ENCODE data around the gene SLC16A3.

The SLC16A3 gene

GRCh38 chr17:82247182-82247823 is 18.5 kb downstream of the SLC16A3 start:
- Histone ChIP-seq H3K79me2 (ENCODE audit: insufficient read depth, low read length) (peaks cover 73% of the 10 kb centered on the region), H3K27me3 (ENCODE audit: insufficient read depth, low read length, poor library complexity, severe bottlenecking) (no peaks in the 10 kb centered on the region), H4K20me1 (ENCODE audit: insufficient read depth, low read length, poor library complexity, severe bottlenecking) (peaks cover 84% of the 10 kb centered on the region), H3K4me3 (ENCODE audit: low read length, poor library complexity, severe bottlenecking) (no peak overlapping the region), H2AFZ (ENCODE audit: low read length) (no peak overlapping the region), H3K4me2 (ENCODE audit: low read depth, low read length, poor library complexity, severe bottlenecking) (peak overlapping the region; percentile 23), H3K9me2 (replicated peaks; ENCODE audit: low read depth, low read length) (no peaks in the 10 kb centered on the region), H3K36me3 (ENCODE audit: insufficient read depth, low read length) (peaks cover 97% of the 10 kb centered on the region; the same call in 1 of the 2 replicates), H3K9ac (ENCODE audit: low read depth, low read length, poor library complexity, severe bottlenecking) (peak overlapping the region; percentile 24), H3F3A (ENCODE audit: low read depth) (no peaks in the 10 kb centered on the region), H3K9me3 (ENCODE audit: insufficient read depth, low read depth, low read length) (no peaks in the 10 kb centered on the region), H3K4me1 (ENCODE audit: insufficient read depth, low read length, poor library complexity, severe bottlenecking) (peaks cover 7% of the 10 kb centered on the region)
- no peak for TF ChIP-seq EZH2phosphoT487 (IDR thresholded peaks at IDR 0.05; ENCODE audit: borderline replicate concordance)
- TF ChIP-seq, protein P1, sequence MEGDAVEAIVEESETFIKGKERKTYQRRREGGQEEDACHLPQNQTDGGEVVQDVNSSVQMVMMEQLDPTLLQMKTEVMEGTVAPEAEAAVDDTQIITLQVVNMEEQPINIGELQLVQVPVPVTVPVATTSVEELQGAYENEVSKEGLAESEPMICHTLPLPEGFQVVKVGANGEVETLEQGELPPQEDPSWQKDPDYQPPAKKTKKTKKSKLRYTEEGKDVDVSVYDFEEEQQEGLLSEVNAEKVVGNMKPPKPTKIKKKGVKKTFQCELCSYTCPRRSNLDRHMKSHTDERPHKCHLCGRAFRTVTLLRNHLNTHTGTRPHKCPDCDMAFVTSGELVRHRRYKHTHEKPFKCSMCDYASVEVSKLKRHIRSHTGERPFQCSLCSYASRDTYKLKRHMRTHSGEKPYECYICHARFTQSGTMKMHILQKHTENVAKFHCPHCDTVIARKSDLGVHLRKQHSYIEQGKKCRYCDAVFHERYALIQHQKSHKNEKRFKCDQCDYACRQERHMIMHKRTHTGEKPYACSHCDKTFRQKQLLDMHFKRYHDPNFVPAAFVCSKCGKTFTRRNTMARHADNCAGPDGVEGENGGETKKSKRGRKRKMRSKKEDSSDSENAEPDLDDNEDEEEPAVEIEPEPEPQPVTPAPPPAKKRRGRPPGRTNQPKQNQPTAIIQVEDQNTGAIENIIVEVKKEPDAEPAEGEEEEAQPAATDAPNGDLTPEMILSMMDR (conservative IDR thresholded peaks at IDR 0.05; ENCODE audit: low read length) = no peak

- no peaks in the 10 kb centered on the region for H3K27me3 ChIP-seq (ENCODE audit: insufficient read depth, low read length, poor library complexity, severe bottlenecking)
- H3K9me3 ChIP-seq (ENCODE audit: insufficient read depth, low read depth, low read length) = no peaks in the 10 kb centered on the region
- no peak overlapping the region for H3K4me2 ChIP-seq (ENCODE audit: low read depth, low read length, poor library complexity, severe bottlenecking)
- H3K79me2 ChIP-seq (ENCODE audit: insufficient read depth, low read length) = peaks cover 76% of the 10 kb centered on the region
- no peak overlapping the region for H2AFZ ChIP-seq (ENCODE audit: low read length)
- no peak overlapping the region for H3K4me3 ChIP-seq (ENCODE audit: low read length, poor library complexity, severe bottlenecking)
- no peaks in the 10 kb centered on the region for H3K9me2 ChIP-seq (replicated peaks; ENCODE audit: low read depth, low read length)
- H4K20me1 ChIP-seq (ENCODE audit: insufficient read depth, low read length, poor library complexity, severe bottlenecking) = peaks cover 86% of the 10 kb centered on the region
- peaks cover 7% of the 10 kb centered on the region for H3K4me1 ChIP-seq (ENCODE audit: insufficient read depth, low read length, poor library complexity, severe bottlenecking)
- peaks cover 100% of the 10 kb centered on the region; the same call in 1 of the 2 replicates for H3K36me3 ChIP-seq (ENCODE audit: insufficient read depth, low read length)
- H3K9ac ChIP-seq (ENCODE audit: low read depth, low read length, poor library complexity, severe bottlenecking) = no peak overlapping the region
- TF ChIP-seq, protein P1 (conservative IDR thresholded peaks at IDR 0.05; ENCODE audit: low read length) = no peak
- no peak for TF ChIP-seq EZH2phosphoT487 (IDR thresholded peaks at IDR 0.05; ENCODE audit: borderline replicate concordance)
- no peaks in the 10 kb centered on the region for H3F3A ChIP-seq (ENCODE audit: low read depth)
These were observed 19.2 kb downstream of the SLC16A3 start for GRCh38 chr17:82247856-82248671.

- Histone ChIP-seq H3K79me2 (ENCODE audit: insufficient read depth, low read length) (peaks cover 72% of the 10 kb centered on the region), H2AFZ (ENCODE audit: low read length) (no peak overlapping the region), H3K9me2 (replicated peaks; ENCODE audit: low read depth, low read length) (no peaks in the 10 kb centered on the region), H3K36me3 (ENCODE audit: insufficient read depth, low read length) (peaks cover 96% of the 10 kb centered on the region; the same call in 1 of the 2 replicates), H3K27me3 (ENCODE audit: insufficient read depth, low read length, poor library complexity, severe bottlenecking) (no peaks in the 10 kb centered on the region), H3K9ac (ENCODE audit: low read depth, low read length, poor library complexity, severe bottlenecking) (no peak overlapping the region), H4K20me1 (ENCODE audit: insufficient read depth, low read length, poor library complexity, severe bottlenecking) (peaks cover 78% of the 10 kb centered on the region), H3K4me1 (ENCODE audit: insufficient read depth, low read length, poor library complexity, severe bottlenecking) (peaks cover 7% of the 10 kb centered on the region), H3F3A (ENCODE audit: low read depth) (no peaks in the 10 kb centered on the region), H3K4me2 (ENCODE audit: low read depth, low read length, poor library complexity, severe bottlenecking) (no peak overlapping the region), H3K9me3 (ENCODE audit: insufficient read depth, low read depth, low read length) (no peaks in the 10 kb centered on the region), H3K4me3 (ENCODE audit: low read length, poor library complexity, severe bottlenecking) (no peak overlapping the region)
- TF ChIP-seq EZH2phosphoT487 (IDR thresholded peaks at IDR 0.05; ENCODE audit: borderline replicate concordance) = no peak
- TF ChIP-seq, protein P1 (conservative IDR thresholded peaks at IDR 0.05; ENCODE audit: low read length) = no peak
These were observed 20.2 kb downstream of the SLC16A3 start for GRCh38 chr17:82248815-82249674.
